Heart right ventricle (tissue), 16 donors: Measurements from ENCODE around the gene PLEKHG3. TPM values are rescaled to one million over a fixed set of nuclear protein-coding genes. Genes with fewer than 3 reads are reported as not detected.
"Not testable (repeated sequence)": the region's sequence is repeated elsewhere in the genome, so short reads cannot be mapped to it uniquely, and the experiment has no call there.

ENCODE experiments used
- ATAC-seq, 8 donors: fragments of 200-7000 bp; cut with Tn5 transposase; one replicate each; pipeline ENCODE4 v1.9.1; 2020; ENCODE audit warnings: mild to moderate bottlenecking in 8 of 8, moderate library complexity in 8 of 8, moderate number of reproducible peaks in 1 of 8
- DNase-seq, 2 donors: peaks; one replicate each; pipeline ENCODE4 v3.0.0-alpha.2; 2020
- H3K27ac ChIP-seq, 10 donors: fragments of 200-600 bp; sonication (generic) in 2 of 10; one replicate each; pipeline versions ENCODE4 v1.5.0 to v1.8.0; 2020 to 2022; ENCODE audit warnings: mild to moderate bottlenecking in 3 of 10
- H3K27me3 ChIP-seq, 7 donors: fragments of 200-600 bp; one replicate each; pipeline ENCODE4 v1.8.0; 2021 to 2022; ENCODE audit warnings: mild to moderate bottlenecking in 2 of 7
- H3K36me3 ChIP-seq, 9 donors: fragments of 200-600 bp; sonication (generic) in 1 of 9; one replicate each; pipeline versions ENCODE4 v1.5.0 to v1.8.0; 2020 to 2022; ENCODE audit warnings: mild to moderate bottlenecking in 2 of 9
- H3K4me1 ChIP-seq, 9 donors: fragments of 200-600 bp; sonication (generic) in 1 of 9; one replicate each; pipeline versions ENCODE4 v1.5.0 to v1.8.0; 2020 to 2022; ENCODE audit warnings: mild to moderate bottlenecking in 4 of 9
- H3K4me3 ChIP-seq, 10 donors: fragments of 200-600 bp; sonication (generic) in 2 of 10; one replicate each; pipeline versions ENCODE4 v1.5.0 to v1.8.0; 2020 to 2022; ENCODE audit warnings: mild to moderate bottlenecking in 7 of 10, moderate library complexity in 2 of 10
- H3K9me3 ChIP-seq, 11 donors: fragments of 200-600 bp in 10 of 11; sonication (generic) in 2 of 11; one replicate each; pipeline versions ENCODE4 v1.5.0 to v1.8.0; 2013 to 2022; ENCODE audit warnings: mild to moderate bottlenecking in 2 of 11, control low read depth in 1 of 11, moderate library complexity in 1 of 11
- WGBS, 2 donors: extraction: QIAGEN DNeasy Blood & Tissue Kit; methylation state at CpG; one replicate each; pipeline ENCODE4 v1.1.7; 2013; ENCODE audit warnings: inconsistent platforms in 1 of 2; 5-methylcytosine and 5-hydroxymethylcytosine counted together
- intact Hi-C, 10 donors: fragments of 100-400 bp; cut with DNase I; formaldehyde crosslinking; loops; one replicate each; pipeline versions ENCODE4 v1.11.1 to v1.14.2; 2022
- polyA plus RNA-seq, 2 donors: library from polyadenylated mRNA; stranded (reverse); fragments of 200-250 nt; gene quantifications; one replicate each; pipeline ENCODE4 v1.2.3, GENCODE V29; 2013
- total RNA-seq, 10 donors: library from RNA; stranded (reverse); fragmentation: NEBNext Ultra II Directional in 3 of 10; extraction: Animal tissue kit (Norgen Biotek cat#: 25700) in 3 of 10; gene quantifications; one replicate each; pipeline versions ENCODE4 v1.2.1 to v1.2.4, GENCODE V29; 2021 to 2023
- TF ChIP-seq, protein P1 (sequence below), 9 donors: fragments of 200-600 bp; sonication (generic) in 2 of 9; IDR thresholded peaks; one replicate each; pipeline versions ENCODE4 v1.5.0 to v1.8.0; 2021 to 2022; ENCODE audit warnings: antibody characterized with exemption in 9 of 9, mild to moderate bottlenecking in 5 of 9, moderate library complexity in 1 of 9
- donor health status: Arrhythmogenic right ventricular cardiomyopathy.
- donor health status: ischemic (EF 13 %, LVEDD 7.1; RV severe dilation, severe dysfunction).
- donor health status: healthy with polysubstance abuse.
- donor health status: DM: no; HTN: yes; CAD: no.
- donor health status: DM: no; HTN: no; CAD: no.
- donor health status: ischemic (EF 25% LVEDD 6.9; RV normal size, moderate dysfunction).
- donor health status: ischemic (EF 25% LVEDD 5.7; RV mildly dilated, moderate dysfunction).
- donor health status: healthy.
- donor health status: DM: yes; HTN: yes; CAD: no.
- donor health status: Ischemic cardiomyopathy.
- donor health status: ischemic (EF 35%, LVEDD 5.7; RV mildly dilated, moderate dysfunction).
- donor health status: nonischemic (EF 11% LVEDD 7.7; RV severe dilation, severe dysfunction).
- donor health status: DM: yes; HTN: yes; CAD: no.
- donor health status: PGD.
- donor health status: ischemic (EF 29% LVEDD 5.4; RV normal size, mild dysfunction).
- donor health status: nonischemic (EF 23%, LVEDD 6.1; RV moderate dilation, normal function).

Gene PLEKHG3
- total and polyA plus RNA-seq, 12 donors = 5.0 to 25.5 (median 15.4) TPM

DNA sequence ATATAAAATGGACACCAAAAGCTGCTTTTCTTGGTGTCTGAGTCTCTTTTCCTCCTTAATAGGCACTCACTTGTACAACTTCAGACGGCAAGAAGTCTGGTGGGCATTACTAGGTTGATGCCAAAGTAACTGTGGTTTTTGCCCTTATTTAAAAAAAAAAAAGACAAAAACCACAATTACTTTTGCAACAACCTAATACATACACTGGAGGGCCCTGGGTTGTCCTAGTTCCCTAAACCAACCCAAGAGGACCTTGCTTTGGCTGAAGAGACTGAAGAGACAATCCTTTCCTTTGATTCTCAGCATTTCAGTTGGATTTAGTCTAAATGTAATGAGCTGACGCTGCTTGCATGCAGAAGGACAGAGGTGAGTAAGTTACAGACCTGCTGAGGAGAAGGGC lies 16.2 kb upstream of the PLEKHG3 start:
- intact Hi-C loops = no loop called here
- WGBS, 2 donors = 86 to 94% methylated on average over 2 of the region's 2 CpGs
- Histone ChIP-seq H3K4me1 (peaks cover under 1 to 39% (median 14%) of the 10 kb centered on the region in 9 donors), H3K27me3 (peaks cover 0 to 6% (median 0%) of the 10 kb centered on the region in 7 donors), H3K36me3 (no peaks in the 10 kb centered on the region), H3K27ac (no peak overlapping the region), H3K9me3 (no peaks in the 10 kb centered on the region), H3K4me3 (no peak overlapping the region)
- DNase-seq = no peak
- ATAC-seq = no peak
- TF ChIP-seq, protein P1, sequence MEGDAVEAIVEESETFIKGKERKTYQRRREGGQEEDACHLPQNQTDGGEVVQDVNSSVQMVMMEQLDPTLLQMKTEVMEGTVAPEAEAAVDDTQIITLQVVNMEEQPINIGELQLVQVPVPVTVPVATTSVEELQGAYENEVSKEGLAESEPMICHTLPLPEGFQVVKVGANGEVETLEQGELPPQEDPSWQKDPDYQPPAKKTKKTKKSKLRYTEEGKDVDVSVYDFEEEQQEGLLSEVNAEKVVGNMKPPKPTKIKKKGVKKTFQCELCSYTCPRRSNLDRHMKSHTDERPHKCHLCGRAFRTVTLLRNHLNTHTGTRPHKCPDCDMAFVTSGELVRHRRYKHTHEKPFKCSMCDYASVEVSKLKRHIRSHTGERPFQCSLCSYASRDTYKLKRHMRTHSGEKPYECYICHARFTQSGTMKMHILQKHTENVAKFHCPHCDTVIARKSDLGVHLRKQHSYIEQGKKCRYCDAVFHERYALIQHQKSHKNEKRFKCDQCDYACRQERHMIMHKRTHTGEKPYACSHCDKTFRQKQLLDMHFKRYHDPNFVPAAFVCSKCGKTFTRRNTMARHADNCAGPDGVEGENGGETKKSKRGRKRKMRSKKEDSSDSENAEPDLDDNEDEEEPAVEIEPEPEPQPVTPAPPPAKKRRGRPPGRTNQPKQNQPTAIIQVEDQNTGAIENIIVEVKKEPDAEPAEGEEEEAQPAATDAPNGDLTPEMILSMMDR (IDR thresholded peaks at IDR 0.05) = no peak

DNA sequence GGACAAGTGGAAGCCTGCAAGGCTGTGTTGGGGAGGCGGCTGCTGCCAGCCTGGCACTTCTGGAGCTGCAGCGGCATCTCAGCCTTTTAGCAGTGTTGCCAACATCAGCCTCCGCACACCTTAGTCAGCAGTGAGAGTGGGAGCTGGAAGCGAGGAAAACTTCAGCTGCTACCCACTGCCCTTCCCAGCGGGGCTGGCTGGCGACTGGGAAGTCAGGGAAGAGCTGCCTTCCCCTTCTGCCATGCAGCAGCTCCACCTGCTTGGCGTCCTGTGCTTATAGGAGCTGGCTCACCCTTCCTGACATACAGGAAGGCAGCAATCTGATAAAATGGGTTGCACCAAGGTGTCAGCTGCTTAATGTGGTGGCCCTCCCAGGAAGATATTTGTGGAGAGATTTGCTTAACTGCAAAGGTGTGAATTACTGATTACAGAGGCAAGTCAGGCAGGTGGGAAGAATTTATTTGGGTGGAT lies 15.4 kb upstream of the PLEKHG3 start:
- no peaks in the 10 kb centered on the region for H3K9me3 ChIP-seq
- ATAC-seq = no peak
- peaks cover 5 to 47% (median 20%) of the 10 kb centered on the region in 9 donors for H3K4me1 ChIP-seq
- TF ChIP-seq, protein P1 (IDR thresholded peaks at IDR 0.05) = no peak
- peaks cover 0 to 6% (median 0%) of the 10 kb centered on the region in 7 donors for H3K27me3 ChIP-seq
- H3K27ac ChIP-seq = no peak overlapping the region
- 79 to 81% methylated on average over 7 of the region's 7 CpGs for WGBS, 2 donors
- no peaks in the 10 kb centered on the region for H3K36me3 ChIP-seq
- no peak for DNase-seq
- no peak overlapping the region for H3K4me3 ChIP-seq
- intact Hi-C loops = no loop called here

DNA sequence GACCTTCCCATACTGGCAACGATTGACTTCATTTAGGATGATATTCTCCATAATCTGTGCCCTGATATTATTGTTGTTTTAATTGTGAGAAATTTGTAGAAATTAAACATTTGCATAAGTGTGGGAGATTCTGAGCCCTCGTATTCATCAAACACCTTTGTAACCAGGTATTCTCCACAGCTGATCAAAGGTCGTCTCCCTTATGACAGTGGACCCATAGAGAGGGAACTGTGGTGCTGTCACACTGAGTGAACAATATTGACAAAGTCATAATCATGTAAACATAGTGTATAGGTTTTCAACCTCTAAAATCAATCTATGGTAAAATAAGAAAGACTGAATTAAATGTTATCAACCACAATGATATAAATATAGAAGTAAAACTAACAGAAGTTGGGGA lies 14.9 kb upstream of the PLEKHG3 start:
- intact Hi-C loops = no loop called here
- Histone ChIP-seq H3K4me1 (peaks cover 5 to 52% (median 22%) of the 10 kb centered on the region in 9 donors), H3K27me3 (peaks cover 0 to 6% (median 0%) of the 10 kb centered on the region in 7 donors), H3K4me3 (no peak overlapping the region), H3K36me3 (no peaks in the 10 kb centered on the region), H3K27ac (no peak overlapping the region), H3K9me3 (no peaks in the 10 kb centered on the region)
- TF ChIP-seq, protein P1 (IDR thresholded peaks at IDR 0.05) = no peak
- ATAC-seq = no peak
- DNase-seq = no peak
- WGBS, 2 donors = 75 to 78% methylated on average over 3 of the region's 3 CpGs

DNA sequence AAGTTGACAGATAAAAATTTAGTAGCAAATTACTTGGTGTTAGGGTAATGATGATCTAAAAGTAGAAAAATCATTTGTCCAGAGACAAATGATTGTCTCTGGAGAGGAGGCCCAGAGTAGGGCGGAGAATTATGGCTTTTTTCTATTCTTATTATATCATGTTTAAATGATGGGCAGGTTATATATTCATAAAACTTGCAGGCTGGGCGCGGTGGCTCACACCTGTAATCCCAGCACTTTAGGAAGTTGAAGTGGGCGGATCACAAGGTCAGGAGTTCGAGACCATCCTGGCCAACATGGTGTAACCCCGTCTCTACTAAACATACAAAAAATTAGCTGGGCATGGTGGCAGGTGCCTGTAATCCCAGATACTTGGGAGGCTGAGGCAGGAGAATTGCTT lies 13.6 kb upstream of the PLEKHG3 start:
- H3K4me3 ChIP-seq, intact Hi-C loops, DNase-seq, ATAC-seq, H3K36me3 ChIP-seq, H3K9me3 ChIP-seq, H3K27ac ChIP-seq, H3K27me3 ChIP-seq: not testable (repeated sequence)
- H3K4me1 ChIP-seq = peaks cover 5 to 65% (median 30%) of the 10 kb centered on the region in 9 donors
- 95 to 100% methylated on average over 6 of the region's 6 CpGs for WGBS, 2 donors

DNA sequence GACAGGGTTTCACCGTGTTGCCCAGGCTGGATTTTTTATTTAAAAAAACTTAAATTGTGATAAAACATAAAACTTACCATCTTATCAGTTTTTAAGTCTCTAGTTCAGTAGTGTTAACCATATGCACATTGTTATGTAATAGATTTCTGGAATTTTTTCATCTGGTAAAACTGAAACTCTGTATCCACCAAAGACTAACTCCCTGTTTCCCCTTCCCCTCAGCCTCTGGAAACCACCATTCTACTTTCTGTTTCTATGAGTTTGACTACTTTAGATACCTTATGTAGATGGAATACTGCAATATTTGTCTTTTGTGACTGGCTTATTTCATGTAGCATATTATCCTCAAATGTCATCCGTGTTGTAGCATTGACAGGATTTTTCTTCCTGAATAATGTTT lies 12.8 kb upstream of the PLEKHG3 start:
- Histone ChIP-seq H3K27ac (no peak overlapping the region), H3K9me3 (no peaks in the 10 kb centered on the region), H3K4me3 (no peak overlapping the region), H3K27me3 (peaks cover 0 to 6% (median 0%) of the 10 kb centered on the region in 7 donors), H3K36me3 (no peaks in the 10 kb centered on the region), H3K4me1 (peaks cover 5 to 67% (median 36%) of the 10 kb centered on the region in 9 donors)
- intact Hi-C loops = no loop called here
- ATAC-seq = no peak
- TF ChIP-seq, protein P1 (IDR thresholded peaks at IDR 0.05) = no peak
- no peak for DNase-seq
- 90 to 95% methylated on average over 2 of the region's 2 CpGs for WGBS, 2 donors
